BJ (cell line): ENCODE measurements around the gene CRISPLD2. TPM values are rescaled to one million over a fixed set of nuclear protein-coding genes. Genes with fewer than 3 reads are reported as not detected.

ENCODE experiments used
- CTCF ChIA-PET: fragments of 350-600 bp; formaldehyde crosslinking; extraction: SDS; loops from one replicate; lab custom pipeline; 2021; ENCODE audit warnings: antibody characterized with exemption, inconsistent platforms; lab: Yijun Ruan, JAX
- POLR2A ChIA-PET: fragments of 300-600 bp; sonication (Branson Sonifier 250); formaldehyde crosslinking; extraction: SDS; loops from one replicate; lab custom pipeline; 2021; ENCODE audit warnings: antibody characterized with exemption; lab: Charles Lee
- DNase-seq: peaks from one replicate; pipeline ENCODE4 v3.0.0-alpha.2; 2011; ENCODE audit warnings: low read depth
- H3K27me3 ChIP-seq: 2 replicates; pipeline ENCODE4 v1.6.0; 2011; ENCODE audit warnings: low read length; ENCODE audit not compliant: control insufficient read depth, insufficient read depth
- H3K36me3 ChIP-seq: 2 replicates; pipeline ENCODE4 v1.5.1; 2011; ENCODE audit warnings: low read length; ENCODE audit not compliant: control insufficient read depth, insufficient read depth
- H3K4me3 ChIP-seq: 2 replicates; pipeline ENCODE4 v1.5.1; 2011; ENCODE audit warnings: low read depth, mild to moderate bottlenecking, control low read depth, low read length
- polyA plus RNA-seq: library from polyadenylated mRNA; depleted of rRNA; stranded (reverse); fragments of >200 nt; gene quantifications from 2 replicates; pipeline ENCODE4 v1.2.3, GENCODE V29; 2011
- TF ChIP-seq, protein P1 (sequence below): IDR thresholded peaks from 2 replicates; pipeline ENCODE4 v1.5.1; 2011; ENCODE audit warnings: low read depth, mild to moderate bottlenecking, control low read depth, inconsistent platforms, low read length, moderate library complexity; ENCODE audit not compliant: insufficient read depth

CRISPLD2 gene
- polyA plus RNA-seq, 1 experiment: 183 TPM

DNA sequence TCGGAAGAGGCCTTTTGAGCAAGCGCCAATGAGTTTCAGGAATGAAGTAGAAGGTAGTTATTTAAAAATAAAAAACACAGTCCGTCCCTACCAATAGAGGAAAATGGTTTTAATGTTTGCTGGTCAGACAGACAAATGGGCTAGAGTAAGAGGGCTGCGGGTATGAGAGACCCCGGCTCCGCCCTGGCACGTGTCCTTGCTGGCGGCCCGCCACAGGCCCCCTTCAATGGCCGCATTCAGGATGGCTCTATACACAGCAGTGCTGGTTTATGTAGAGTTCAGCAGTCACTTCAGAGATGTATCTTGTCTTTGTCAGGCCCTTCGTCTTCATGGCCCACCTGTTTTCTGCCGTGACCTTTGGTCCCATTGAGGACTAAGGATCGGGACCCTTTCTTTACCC, 87.3 kb downstream of the CRISPLD2 start:
- ChIA-PET POLR2A (interaction anchor here (0.6 kb wide), 1 partner anchor 43 kb away, joined by 9 read pairs; no protein-coding TSS in a partner anchor), CTCF (interaction anchor here (1.1 kb wide), 1 partner anchor 18 kb away, joined by 4 read pairs; no protein-coding TSS in a partner anchor)
- H3K36me3 ChIP-seq: peaks cover 7% of the 10 kb centered on the region
- DNase-seq: no peak
- H3K4me3 ChIP-seq: no peak overlapping the region
- TF ChIP-seq, protein P1, sequence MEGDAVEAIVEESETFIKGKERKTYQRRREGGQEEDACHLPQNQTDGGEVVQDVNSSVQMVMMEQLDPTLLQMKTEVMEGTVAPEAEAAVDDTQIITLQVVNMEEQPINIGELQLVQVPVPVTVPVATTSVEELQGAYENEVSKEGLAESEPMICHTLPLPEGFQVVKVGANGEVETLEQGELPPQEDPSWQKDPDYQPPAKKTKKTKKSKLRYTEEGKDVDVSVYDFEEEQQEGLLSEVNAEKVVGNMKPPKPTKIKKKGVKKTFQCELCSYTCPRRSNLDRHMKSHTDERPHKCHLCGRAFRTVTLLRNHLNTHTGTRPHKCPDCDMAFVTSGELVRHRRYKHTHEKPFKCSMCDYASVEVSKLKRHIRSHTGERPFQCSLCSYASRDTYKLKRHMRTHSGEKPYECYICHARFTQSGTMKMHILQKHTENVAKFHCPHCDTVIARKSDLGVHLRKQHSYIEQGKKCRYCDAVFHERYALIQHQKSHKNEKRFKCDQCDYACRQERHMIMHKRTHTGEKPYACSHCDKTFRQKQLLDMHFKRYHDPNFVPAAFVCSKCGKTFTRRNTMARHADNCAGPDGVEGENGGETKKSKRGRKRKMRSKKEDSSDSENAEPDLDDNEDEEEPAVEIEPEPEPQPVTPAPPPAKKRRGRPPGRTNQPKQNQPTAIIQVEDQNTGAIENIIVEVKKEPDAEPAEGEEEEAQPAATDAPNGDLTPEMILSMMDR: no peak
- H3K27me3 ChIP-seq: no peaks in the 10 kb centered on the region

DNA sequence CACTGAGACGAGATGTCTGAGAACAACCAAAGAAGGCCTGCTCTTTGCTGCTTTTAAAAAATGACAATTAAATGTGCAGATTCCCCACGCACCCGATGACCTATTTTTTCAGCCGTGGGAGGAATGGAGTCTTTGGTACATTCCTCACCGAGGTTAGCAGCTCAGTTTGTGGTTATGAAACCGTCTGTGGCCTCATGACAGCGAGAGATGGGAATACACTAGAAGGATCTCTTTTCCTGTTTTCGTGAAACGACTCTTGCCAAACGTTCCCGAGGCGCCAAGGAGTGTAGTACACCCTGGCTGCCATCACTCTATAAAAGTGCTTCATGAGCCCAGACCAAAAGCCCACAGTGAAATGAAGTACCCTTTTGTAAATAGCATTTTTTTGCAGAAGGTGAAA, 87.8 kb downstream of the CRISPLD2 start:
- no peaks in the 10 kb centered on the region for H3K27me3 ChIP-seq
- peaks cover 7% of the 10 kb centered on the region for H3K36me3 ChIP-seq
- TF ChIP-seq, protein P1: no peak
- no peak overlapping the region for H3K4me3 ChIP-seq
- CTCF ChIA-PET: interaction anchor here (1.1 kb wide), 1 partner anchor 18 kb away, joined by 4 read pairs; no protein-coding TSS in a partner anchor
- POLR2A ChIA-PET: interaction anchor here (0.6 kb wide), 1 partner anchor 42 kb away, joined by 9 read pairs; no protein-coding TSS in a partner anchor
- DNase-seq: peak; percentile 51

DNA sequence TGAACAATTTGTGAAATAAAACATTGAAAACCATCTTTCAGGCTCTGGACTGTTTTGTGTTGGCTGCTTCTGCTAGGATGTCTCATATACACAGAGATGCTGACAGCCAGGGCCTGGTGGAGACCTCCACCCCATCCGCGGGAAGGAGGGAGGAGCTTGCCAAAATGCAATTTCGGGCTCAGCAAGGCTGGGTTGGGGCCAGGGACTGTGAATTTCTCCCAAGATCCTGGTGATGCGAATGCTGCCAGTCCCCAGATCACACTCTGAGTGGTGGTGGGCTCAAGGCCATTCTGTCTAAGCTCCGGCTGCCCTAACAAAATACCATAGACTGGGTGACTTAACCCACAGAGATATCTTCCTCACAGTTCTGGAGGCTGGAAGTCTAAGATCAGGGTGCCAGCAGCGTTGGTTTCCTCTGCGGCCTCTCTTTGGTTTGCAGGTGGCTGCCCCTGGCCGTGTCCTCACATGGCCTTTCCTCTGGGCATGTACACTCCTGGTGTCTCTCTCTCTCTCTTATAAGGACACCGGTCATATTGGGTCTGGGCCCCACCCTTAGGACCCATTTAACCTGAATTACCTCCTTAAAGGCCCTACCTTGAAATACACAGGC, 89.8 kb downstream of the CRISPLD2 start:
- Histone ChIP-seq H3K4me3 (no peak overlapping the region), H3K36me3 (peaks cover 5% of the 10 kb centered on the region; the same call in 1 of the 2 replicates), H3K27me3 (no peaks in the 10 kb centered on the region)
- CTCF ChIA-PET: interaction anchor here (1.0 kb wide), 1 partner anchor 15 kb away, joined by 3 read pairs; no protein-coding TSS in a partner anchor
- TF ChIP-seq, protein P1: no peak
- POLR2A ChIA-PET: no interaction called here
- DNase-seq: no peak

DNA sequence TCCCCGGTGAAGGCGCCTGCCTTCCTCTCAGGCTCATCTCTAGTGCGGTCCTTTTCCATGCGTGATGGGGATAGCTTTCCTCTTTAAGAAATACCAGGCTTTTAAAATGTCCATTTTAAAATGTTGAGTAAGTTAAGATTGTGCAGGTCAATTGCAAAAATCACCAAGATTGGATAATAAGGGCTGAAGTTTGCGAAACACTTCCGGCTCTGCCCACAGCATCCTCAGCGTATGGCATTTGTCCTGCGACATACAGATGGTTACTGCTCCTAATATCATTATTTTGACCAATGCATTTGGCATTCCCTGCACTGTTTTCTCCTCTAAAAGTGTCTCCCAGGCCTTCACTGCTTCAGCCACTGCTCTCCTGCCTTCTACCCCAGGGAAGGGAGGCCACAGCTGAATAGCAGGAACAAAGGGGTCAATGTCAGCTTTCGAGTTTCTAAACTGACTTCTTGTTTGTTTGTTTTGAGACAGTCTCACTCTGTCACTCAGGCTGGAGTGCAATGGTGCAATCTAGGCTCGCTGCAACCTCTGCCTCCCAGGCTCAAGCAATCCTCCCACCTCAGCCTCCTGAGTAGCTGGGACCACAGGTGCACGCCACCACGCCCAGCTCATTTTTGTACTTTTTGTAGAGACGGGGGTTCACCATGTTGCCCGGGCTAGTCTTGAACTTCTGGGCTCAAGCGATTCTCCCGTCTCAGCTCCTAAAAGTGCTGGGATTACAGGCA, 91.9 kb downstream of the CRISPLD2 start:
- POLR2A ChIA-PET: interaction anchor here (0.6 kb wide), 1 partner anchor 145 kb away, joined by 3 read pairs; no protein-coding TSS in a partner anchor
- CTCF ChIA-PET: interaction anchor here (0.9 to 3.0 kb wide), 3 partner anchors 13 to 157 kb away, joined by 3 to 9 read pairs (median 4); no protein-coding TSS in a partner anchor
- TF ChIP-seq, protein P1: no peak

DNA sequence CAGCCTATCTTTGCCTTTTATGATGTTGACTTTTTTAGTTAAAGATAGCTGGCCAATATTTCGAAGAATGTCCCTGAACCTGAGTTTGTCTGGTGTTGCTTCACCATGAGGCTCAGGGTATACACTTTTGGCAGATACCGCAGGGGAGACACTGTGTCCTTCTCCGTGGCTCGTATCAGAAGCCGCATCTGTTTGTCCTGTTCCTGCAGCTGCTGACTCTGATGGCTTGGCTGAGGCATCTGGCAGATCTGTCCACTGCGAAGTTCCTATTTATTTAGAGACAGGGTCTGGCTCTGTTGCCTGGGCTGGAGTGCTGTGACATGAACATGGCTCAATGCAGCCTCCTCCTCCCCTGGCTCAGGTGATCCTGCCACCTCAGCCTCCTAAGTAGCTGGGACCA, 93.5 kb downstream of the CRISPLD2 start:
- H3K36me3 ChIP-seq: no peaks in the 10 kb centered on the region; the same call in 1 of the 2 replicates
- no peak overlapping the region for H3K4me3 ChIP-seq
- ChIA-PET POLR2A (no interaction called here), CTCF (interaction anchor here (0.6 to 3.0 kb wide), 6 partner anchors 12 to 377 kb away, joined by 3 to 11 read pairs (median 3); no protein-coding TSS in a partner anchor)
- H3K27me3 ChIP-seq: peaks cover 7% of the 10 kb centered on the region
- DNase-seq: no peak
- TF ChIP-seq, protein P1: no peak

More for the DNA sequence above, 91.9 kb downstream of the CRISPLD2 start:
- no peak for DNase-seq
- Histone ChIP-seq H3K4me3 (no peak overlapping the region), H3K27me3 (peaks cover 3% of the 10 kb centered on the region), H3K36me3 (no peaks in the 10 kb centered on the region)
